Hepatocyte (in vitro differentiated cells): ENCODE data around the gene PLEKHJ1. TPM values are rescaled to one million over a fixed set of nuclear protein-coding genes. Genes with fewer than 3 reads are reported as not detected.

Source experiments
- DNase-seq: peaks from one replicate; pipeline ENCODE4 v3.0.0-alpha.2; 2016; ENCODE audit warnings: low spot score
- H2AFZ ChIP-seq: fragments of 200-600 bp; sonication (generic); 2 replicates; pipeline ENCODE4 v1.6.0; 2016; ENCODE audit warnings: antibody characterized with exemption, mild to moderate bottlenecking
- H3K27ac ChIP-seq: fragments of 200-600 bp; sonication (generic); 2 replicates; pipeline ENCODE4 v1.5.1; 2016; ENCODE audit warnings: mild to moderate bottlenecking
- H3K27me3 ChIP-seq: fragments of 200-600 bp; sonication (generic); 2 replicates; pipeline ENCODE4 v1.6.1; 2016
- H3K36me3 ChIP-seq: fragments of 200-600 bp; sonication (generic); replicated peaks from 2 replicates; pipeline ENCODE4 v1.5.1; 2016; ENCODE audit warnings: low read depth; ENCODE audit not compliant: insufficient read depth
- H3K4me1 ChIP-seq: fragments of 200-600 bp; sonication (generic); 2 replicates; pipeline ENCODE4 v1.5.1; 2016; ENCODE audit warnings: mild to moderate bottlenecking, moderate library complexity; ENCODE audit not compliant: insufficient read depth
- H3K4me2 ChIP-seq: fragments of 200-600 bp; sonication (generic); 2 replicates; pipeline ENCODE4 v1.6.0; 2016
- H3K4me3 ChIP-seq: fragments of 200-600 bp; sonication (generic); 2 replicates; pipeline ENCODE4 v1.5.1; 2016; ENCODE audit warnings: mild to moderate bottlenecking
- H3K79me2 ChIP-seq: fragments of 200-600 bp; sonication (generic); 2 replicates; pipeline ENCODE4 v1.6.0; 2017; ENCODE audit warnings: mild to moderate bottlenecking
- H3K9me2 ChIP-seq: fragments of 200-600 bp; sonication (generic); replicated peaks from 2 replicates; pipeline ENCODE4 v1.6.0; 2017; ENCODE audit warnings: mild to moderate bottlenecking; ENCODE audit not compliant: insufficient read depth
- H3K9me3 ChIP-seq: fragments of 200-600 bp; sonication (generic); 2 replicates; pipeline ENCODE4 v1.5.1; 2016; ENCODE audit warnings: low read depth, mild to moderate bottlenecking
- H4K20me1 ChIP-seq: fragments of 200-600 bp; sonication (generic); 2 replicates; pipeline ENCODE4 v1.6.0; 2016; ENCODE audit warnings: mild to moderate bottlenecking; ENCODE audit not compliant: insufficient read depth, poor library complexity, severe bottlenecking
- EZH2 ChIP-seq: fragments of 200-600 bp; sonication (generic); IDR thresholded peaks from 2 replicates; pipeline ENCODE4 v1.6.1; 2016; ENCODE audit warnings: antibody characterized with exemption, mild to moderate bottlenecking, borderline replicate concordance
- EZH2phosphoT487 ChIP-seq: fragments of 200-600 bp; sonication (generic); IDR thresholded peaks from one replicate; pipeline ENCODE4 v1.6.1; 2018; ENCODE audit warnings: antibody characterized with exemption, mild to moderate bottlenecking, low read depth, moderate library complexity; ENCODE audit not compliant: unreplicated experiment, severe bottlenecking
- WGBS: methylation state at CpG from one replicate; pipeline ENCODE4 v1.1.6; 2016; ENCODE audit warnings: low lambda C conversion rate; ENCODE audit errors: missing lambda C conversion rate; 5-methylcytosine and 5-hydroxymethylcytosine counted together
- polyA plus RNA-seq: library from polyadenylated mRNA; unstranded; fragments of >200 nt; fragmentation: Nextera tagmentation; extraction: Ambion mirVana; gene quantifications from 2 replicates; pipeline ENCODE4 v1.2.1, GENCODE V29; 2016
- total RNA-seq: library from RNA; depleted of rRNA; stranded (reverse); fragments of >200 nt; gene quantifications from 2 replicates; pipeline ENCODE4 v1.2.3, GENCODE V29; 2014
- TF ChIP-seq, protein P1 (sequence below): fragments of 200-600 bp; sonication (generic); IDR thresholded peaks from 2 replicates; pipeline ENCODE4 v1.5.1; 2016; ENCODE audit warnings: antibody characterized with exemption, mild to moderate bottlenecking; ENCODE audit not compliant: poor library complexity

PLEKHJ1 gene
- total and polyA plus RNA-seq, 2 experiments from 2014 or later, result 165 to 190 TPM

DNA sequence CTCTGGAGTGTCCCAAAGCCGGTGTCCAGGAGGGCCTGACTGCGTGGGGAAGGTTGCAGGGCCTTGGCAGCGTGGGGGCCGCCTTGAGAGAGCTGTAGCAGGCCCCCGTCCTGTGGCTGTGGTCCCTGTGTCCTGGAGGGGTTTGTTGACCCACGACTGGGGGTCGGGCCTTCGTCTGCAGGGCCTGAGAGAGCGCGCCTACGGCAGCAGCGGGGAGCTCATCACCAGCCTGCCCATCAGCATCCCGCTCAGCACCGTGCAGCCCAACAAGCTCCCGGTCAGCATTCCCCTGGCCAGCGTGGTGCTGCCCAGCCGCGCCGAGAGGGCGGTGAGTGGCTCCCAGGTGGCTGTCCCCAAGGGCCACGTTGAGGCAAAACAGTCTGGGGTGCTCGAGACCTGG is 18.5 kb downstream of the PLEKHJ1 start:
- 99% methylated on average over 22 of the region's 22 CpGs for WGBS
- Histone ChIP-seq H4K20me1 (no peaks in the 10 kb centered on the region), H2AFZ (no peak overlapping the region), H3K27me3 (no peaks in the 10 kb centered on the region), H3K79me2 (no peaks in the 10 kb centered on the region), H3K9me3 (no peaks in the 10 kb centered on the region), H3K27ac (no peak overlapping the region), H3K9me2 (no peaks in the 10 kb centered on the region), H3K4me3 (no peak overlapping the region), H3K4me2 (no peak overlapping the region), H3K36me3 (no peaks in the 10 kb centered on the region), H3K4me1 (peaks cover 8% of the 10 kb centered on the region)
- DNase-seq, result no peak
- TF ChIP-seq EZH2 (no peak), EZH2phosphoT487 (no peak)
- TF ChIP-seq, protein P1, sequence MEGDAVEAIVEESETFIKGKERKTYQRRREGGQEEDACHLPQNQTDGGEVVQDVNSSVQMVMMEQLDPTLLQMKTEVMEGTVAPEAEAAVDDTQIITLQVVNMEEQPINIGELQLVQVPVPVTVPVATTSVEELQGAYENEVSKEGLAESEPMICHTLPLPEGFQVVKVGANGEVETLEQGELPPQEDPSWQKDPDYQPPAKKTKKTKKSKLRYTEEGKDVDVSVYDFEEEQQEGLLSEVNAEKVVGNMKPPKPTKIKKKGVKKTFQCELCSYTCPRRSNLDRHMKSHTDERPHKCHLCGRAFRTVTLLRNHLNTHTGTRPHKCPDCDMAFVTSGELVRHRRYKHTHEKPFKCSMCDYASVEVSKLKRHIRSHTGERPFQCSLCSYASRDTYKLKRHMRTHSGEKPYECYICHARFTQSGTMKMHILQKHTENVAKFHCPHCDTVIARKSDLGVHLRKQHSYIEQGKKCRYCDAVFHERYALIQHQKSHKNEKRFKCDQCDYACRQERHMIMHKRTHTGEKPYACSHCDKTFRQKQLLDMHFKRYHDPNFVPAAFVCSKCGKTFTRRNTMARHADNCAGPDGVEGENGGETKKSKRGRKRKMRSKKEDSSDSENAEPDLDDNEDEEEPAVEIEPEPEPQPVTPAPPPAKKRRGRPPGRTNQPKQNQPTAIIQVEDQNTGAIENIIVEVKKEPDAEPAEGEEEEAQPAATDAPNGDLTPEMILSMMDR, result no peak

DNA sequence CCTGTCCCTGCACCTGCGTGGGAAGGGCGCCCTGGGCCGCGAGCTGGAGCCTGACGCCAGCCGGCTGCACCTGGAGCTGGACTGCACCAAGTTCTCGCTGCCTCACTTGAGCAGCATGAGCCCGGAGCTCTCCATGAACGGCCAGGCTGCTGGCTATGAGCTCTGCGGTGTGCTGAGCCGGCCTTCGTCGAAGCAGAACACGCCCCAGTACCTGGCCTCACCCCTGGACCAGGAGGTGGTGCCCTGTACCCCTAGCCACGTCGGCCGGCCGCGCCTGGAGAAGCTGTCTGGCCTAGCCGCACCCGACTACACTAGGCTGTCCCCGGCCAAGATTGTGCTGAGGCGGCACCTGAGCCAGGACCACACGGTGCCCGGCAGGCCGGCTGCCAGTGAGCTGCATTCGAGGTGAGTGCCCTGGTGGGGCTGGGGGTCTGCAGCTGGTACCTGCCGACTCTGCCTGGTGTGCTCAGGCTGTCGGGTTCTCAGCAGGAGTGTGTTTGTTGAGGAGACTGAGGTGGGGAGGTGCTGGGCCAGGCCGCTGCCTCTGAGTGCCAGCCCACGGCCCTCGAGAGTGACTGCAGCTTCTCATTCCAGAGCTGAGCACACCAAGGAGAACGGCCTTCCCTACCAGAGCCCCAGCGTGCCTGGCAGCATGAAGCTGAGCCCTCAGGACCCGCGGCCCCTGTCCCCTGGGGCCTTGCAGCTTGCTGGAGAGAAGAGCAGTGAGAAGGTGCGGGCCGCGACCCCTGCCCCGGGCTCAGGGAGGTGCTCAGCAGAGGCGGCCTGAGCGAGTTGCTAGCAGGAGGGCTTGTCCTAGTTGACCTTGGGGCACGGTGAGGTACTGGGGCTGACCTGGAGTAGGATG is 19.5 kb downstream of the PLEKHJ1 start:
- H3K36me3 ChIP-seq, result no peaks in the 10 kb centered on the region
- no peaks in the 10 kb centered on the region for H3K9me3 ChIP-seq
- H3K4me2 ChIP-seq, result no peak overlapping the region
- H3K27ac ChIP-seq, result no peak overlapping the region
- H2AFZ ChIP-seq, result no peak overlapping the region
- peaks cover 18% of the 10 kb centered on the region for H3K4me1 ChIP-seq
- no peaks in the 10 kb centered on the region for H3K79me2 ChIP-seq
- WGBS, result 97% methylated on average over 43 of the region's 43 CpGs
- no peak for DNase-seq
- H4K20me1 ChIP-seq, result no peaks in the 10 kb centered on the region
- H3K9me2 ChIP-seq, result no peaks in the 10 kb centered on the region
- H3K27me3 ChIP-seq, result no peaks in the 10 kb centered on the region
- no peak overlapping the region for H3K4me3 ChIP-seq
- no peak for TF ChIP-seq EZH2phosphoT487
- TF ChIP-seq, protein P1, result no peak
- TF ChIP-seq EZH2, result no peak

DNA sequence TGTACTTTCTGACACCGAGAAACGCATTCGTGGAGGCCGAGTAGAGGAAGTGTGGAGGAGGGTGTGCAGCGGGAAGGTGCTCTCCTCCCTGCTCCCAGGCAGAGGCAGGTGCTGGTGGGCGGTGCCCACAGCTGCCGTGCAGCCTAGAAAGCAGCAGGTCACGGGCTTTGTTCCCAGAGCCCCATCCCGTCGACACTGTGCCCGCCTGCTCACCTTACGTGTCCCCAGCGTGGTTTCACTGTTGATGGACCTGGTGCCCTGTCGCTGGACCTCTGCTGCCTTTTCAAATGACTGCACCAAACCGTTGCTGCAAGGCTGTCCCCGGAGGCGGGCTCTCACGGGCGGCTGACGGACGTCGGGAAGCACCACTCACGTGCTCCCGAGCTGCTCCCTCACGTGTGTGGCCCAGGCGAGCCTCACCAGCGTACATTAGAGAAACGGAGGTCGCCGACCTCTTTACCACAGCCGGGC is 20.8 kb downstream of the PLEKHJ1 start:
- DNase-seq, result no peak
- Histone ChIP-seq H3K27me3 (no peaks in the 10 kb centered on the region), H3K4me3 (no peak overlapping the region), H2AFZ (no peak overlapping the region), H3K79me2 (no peaks in the 10 kb centered on the region), H3K27ac (no peak overlapping the region), H3K36me3 (no peaks in the 10 kb centered on the region), H3K9me3 (no peaks in the 10 kb centered on the region), H4K20me1 (no peaks in the 10 kb centered on the region), H3K9me2 (no peaks in the 10 kb centered on the region), H3K4me2 (no peak overlapping the region), H3K4me1 (peaks cover 18% of the 10 kb centered on the region)
- WGBS, result 92% methylated on average over 31 of the region's 31 CpGs
- TF ChIP-seq, protein P1, result no peak
- TF ChIP-seq EZH2 (no peak), EZH2phosphoT487 (no peak)
